Naive thymus-derived CD8-positive, alpha-beta T cell (primary cell): ENCODE measurements around the gene PDXP. TPM values are rescaled to one million over a fixed set of nuclear protein-coding genes. Genes with fewer than 3 reads are reported as not detected.
A peak's percentile ranks its signal among the peaks of the same experiment; 100 is the strongest.

ENCODE experiments used
- ATAC-seq, 2 donors: fragments of 150-1000 bp; cut with Tn5 transposase in 1 of 2; sonication (Bioruptor Pico), chemical (Tn5 transposase) in 1 of 2; 1 replicate in 1 of 2; 2 replicates in 1 of 2; pipeline ENCODE4 v1.10.0; 2021; ENCODE audit warnings: mild to moderate bottlenecking in 2 of 2, moderate library complexity in 2 of 2
- POLR2A ChIA-PET: fragments of 350-600 bp; sonication (Branson Sonifier 250); formaldehyde crosslinking; loops from one replicate; lab custom pipeline; 2021; ENCODE audit warnings: antibody characterized with exemption; lab: Charles Lee
- DNase-seq, 10 donors: peaks; one replicate each; pipeline versions ENCODE4 v3.0.0 to v3.0.0-alpha.2; 2020 to 2022
- H3K27ac Mint-ChIP-seq, 10 donors: one replicate each; pipeline ENCODE4 v1.8.0; 2020 to 2022; ENCODE audit warnings: mild to moderate bottlenecking in 10 of 10, mixed read lengths in 10 of 10, moderate library complexity in 4 of 10, inconsistent platforms in 1 of 10
- H3K27me3 Mint-ChIP-seq, 5 donors: one replicate each; pipeline ENCODE4 v1.8.0; 2021 to 2022; ENCODE audit warnings: mixed read lengths in 5 of 5
- H3K36me3 Mint-ChIP-seq, 3 donors: one replicate each; pipeline ENCODE4 v1.8.0; 2020 to 2022; ENCODE audit warnings: mixed read lengths in 3 of 3, mild to moderate bottlenecking in 2 of 3, inconsistent platforms in 1 of 3
- H3K4me1 Mint-ChIP-seq, 4 donors: one replicate each; pipeline ENCODE4 v1.8.0; 2021 to 2022; ENCODE audit warnings: mixed read lengths in 4 of 4
- H3K4me3 Mint-ChIP-seq, 10 donors: one replicate each; pipeline ENCODE4 v1.8.0; 2020 to 2022; ENCODE audit warnings: mild to moderate bottlenecking in 10 of 10, mixed read lengths in 10 of 10, moderate library complexity in 6 of 10, inconsistent platforms in 1 of 10
- H3K9me3 Mint-ChIP-seq, 9 donors: one replicate each; pipeline ENCODE4 v1.8.0; 2020 to 2022; ENCODE audit warnings: mixed read lengths in 9 of 9, mild to moderate bottlenecking in 3 of 9, inconsistent platforms in 1 of 9, moderate library complexity in 1 of 9
- polyA plus RNA-seq, 3 donors: library from polyadenylated mRNA; unstranded; fragments of 300-500 nt; fragmentation: Illumina TruSeq; gene quantifications; one replicate each; pipeline ENCODE4 v1.2.3, GENCODE V29; 2021
- total RNA-seq, 8 experiments: library from RNA in 2 of 8; stranded (reverse) in 2 of 8; gene quantifications; one replicate each; pipeline ENCODE4 v1.2.3 and lab custom pipeline; 2021 to 2026

Gene PDXP
- total and polyA plus RNA-seq, 5 experiments from 2014 or later = 1.7 to 9.6 (median 5.8) TPM

DNA sequence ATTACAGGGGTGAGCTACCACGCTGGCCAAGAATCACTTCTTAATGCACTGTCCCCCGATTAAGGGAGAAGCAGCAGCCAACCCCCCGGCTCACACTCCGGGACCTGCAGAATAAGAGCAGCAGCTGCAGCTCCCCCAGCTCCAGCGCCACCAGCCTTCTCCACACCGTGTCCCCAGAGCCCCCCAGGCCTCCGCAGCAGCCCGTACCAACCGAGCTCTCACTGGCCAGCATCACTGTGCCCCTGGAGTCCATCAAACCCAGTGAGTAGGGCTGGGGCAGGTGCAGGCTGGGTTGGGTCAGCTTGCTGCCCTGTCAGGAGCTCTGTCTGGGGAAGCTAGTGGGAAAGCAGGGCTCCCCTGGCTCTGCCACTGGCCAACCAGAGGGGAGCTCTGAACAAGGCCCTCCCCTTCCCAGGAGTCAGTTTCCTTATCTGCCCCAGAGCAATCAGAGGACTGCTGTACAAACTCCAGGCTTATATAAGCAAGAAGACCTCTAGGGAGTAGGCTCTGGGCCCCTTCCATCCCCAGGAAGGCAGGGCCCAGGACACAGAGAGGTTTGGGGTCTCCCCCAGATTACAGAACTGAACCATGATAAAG, 27.6 kb upstream of the PDXP start:
- ATAC-seq = no peak
- Mint-ChIP-seq H3K27me3 (no peaks in the 10 kb centered on the region), H3K9me3 (no peaks in the 10 kb centered on the region), H3K4me1 (peaks cover 34 to 85% (median 81%) of the 10 kb centered on the region in 4 donors), H3K4me3 (peak overlapping the region in 5 of 10 donors; percentile 30 to 81 (median 76)), H3K36me3 (no peaks in the 10 kb centered on the region), H3K27ac (peak overlapping the region; percentile 86 to 97 (median 94))
- POLR2A ChIA-PET = interaction anchor here (64.1 to 66.7 kb wide), 2 partner anchors 3 to 32 kb away, joined by 2283 read pairs; partner anchors contain the start of genes GGA1, LGALS1, NOL12 and PDXP
- no peak for DNase-seq

DNA sequence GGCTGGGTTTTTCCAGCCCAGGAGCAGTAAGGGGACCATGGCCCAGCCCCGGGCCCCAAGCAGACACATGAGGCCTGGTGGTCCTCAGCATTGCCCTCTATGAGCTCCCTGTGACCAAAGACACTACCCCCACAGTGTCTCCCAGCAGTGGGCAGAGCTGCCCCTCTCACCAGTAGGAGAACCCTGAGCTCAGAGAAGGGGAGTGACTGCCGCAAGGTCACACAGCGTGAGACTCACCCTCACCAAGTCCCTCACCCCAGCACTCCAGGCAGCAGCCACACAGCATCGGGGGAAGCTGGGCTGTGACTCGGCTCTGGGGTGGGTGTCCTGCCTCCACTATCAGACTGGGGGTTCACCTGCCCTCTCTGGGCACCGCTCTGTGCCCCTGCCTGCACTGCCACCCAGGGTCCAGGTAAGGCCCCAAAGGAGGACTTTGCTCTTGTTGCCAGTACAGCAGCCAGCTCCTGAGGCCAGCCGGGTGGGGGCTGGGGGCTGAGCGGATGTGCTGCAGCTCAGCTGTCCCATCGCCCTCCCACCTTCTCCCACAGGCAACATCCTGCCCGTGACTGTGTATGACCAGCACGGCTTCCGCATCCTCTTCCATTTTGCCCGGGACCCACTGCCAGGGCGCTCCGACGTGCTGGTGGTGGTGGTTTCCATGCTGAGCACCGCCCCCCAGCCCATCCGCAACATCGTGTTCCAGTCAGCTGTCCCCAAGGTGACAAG, 26.9 kb upstream of the PDXP start:
- no peaks in the 10 kb centered on the region for H3K27me3 Mint-ChIP-seq
- peaks cover 40 to 85% (median 80%) of the 10 kb centered on the region in 4 donors for H3K4me1 Mint-ChIP-seq
- ATAC-seq (peak in 1 of 2 donors; percentile 21), DNase-seq (peak in 3 of 10 donors; percentile 17 to 29 (median 28))
- peak overlapping the region; percentile 86 to 97 (median 94) for H3K27ac Mint-ChIP-seq
- no peaks in the 10 kb centered on the region for H3K36me3 Mint-ChIP-seq
- POLR2A ChIA-PET = interaction anchor here (0.9 to 66.7 kb wide), 4 partner anchors 2 to 213 kb away, joined by 3 to 2283 read pairs (median 1146); partner anchors contain the start of genes ANKRD54, GGA1, LGALS1 and LGALS2
- H3K4me3 Mint-ChIP-seq = peak overlapping the region in 9 of 10 donors; percentile 48 to 89 (median 76)
- H3K9me3 Mint-ChIP-seq = no peaks in the 10 kb centered on the region

DNA sequence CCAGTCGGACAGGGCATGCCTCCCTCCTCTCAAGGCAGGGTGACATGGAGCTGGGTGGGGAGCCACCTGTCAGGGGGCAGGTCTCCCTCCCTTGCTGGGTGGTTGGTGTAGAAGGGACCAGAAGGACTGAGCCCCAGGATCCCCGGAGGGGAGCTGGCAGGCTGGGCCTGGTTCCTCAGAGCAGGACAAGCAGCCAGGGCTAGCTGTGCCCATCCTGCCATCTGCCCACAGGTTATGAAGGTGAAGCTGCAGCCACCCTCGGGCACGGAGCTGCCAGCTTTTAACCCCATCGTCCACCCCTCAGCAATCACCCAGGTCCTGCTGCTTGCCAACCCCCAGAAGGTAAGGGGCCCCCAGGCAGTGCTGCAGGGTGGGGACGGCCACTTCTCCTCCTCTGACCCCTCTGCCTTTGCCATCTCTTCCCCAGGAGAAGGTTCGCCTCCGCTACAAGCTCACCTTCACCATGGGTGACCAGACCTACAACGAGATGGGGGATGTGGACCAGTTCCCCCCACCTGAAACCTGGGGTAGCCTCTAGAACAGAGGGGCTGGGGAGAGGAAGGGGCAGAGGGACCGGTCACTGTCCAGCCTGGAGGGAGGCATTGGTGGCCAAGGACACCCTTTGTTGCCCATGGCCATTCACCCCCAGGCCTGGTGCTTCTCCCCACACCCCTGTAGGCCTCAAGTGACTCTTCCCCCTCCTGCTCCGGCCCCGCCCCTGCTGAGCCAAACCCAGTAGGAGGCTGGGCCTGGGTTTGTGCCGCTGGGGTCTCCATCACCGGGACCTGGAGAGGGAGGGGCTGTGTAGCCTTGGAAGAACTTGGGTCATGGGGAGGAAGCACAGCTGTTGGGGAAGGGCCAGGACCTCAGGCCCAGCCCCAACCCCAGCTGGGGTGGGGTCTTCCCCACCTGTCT, 26.1 kb upstream of the PDXP start:
- Mint-ChIP-seq H3K9me3 (no peaks in the 10 kb centered on the region), H3K4me3 (peak overlapping the region in 9 of 10 donors; percentile 52 to 89 (median 79)), H3K36me3 (no peaks in the 10 kb centered on the region), H3K27me3 (no peaks in the 10 kb centered on the region), H3K27ac (peak overlapping the region; percentile 91 to 97 (median 96)), H3K4me1 (peaks cover 35 to 85% (median 80%) of the 10 kb centered on the region in 4 donors)
- POLR2A ChIA-PET = interaction anchor here (0.7 to 66.7 kb wide), 6 partner anchors 1 to 569 kb away, joined by 3 to 2283 read pairs (median 6); partner anchors contain the start of genes ANKRD54, GGA1, LGALS1 and LGALS2
- DNase-seq = no peak
- no peak for ATAC-seq

GRCh38 chr22:37633089-37633624, 25.4 kb upstream of the PDXP start:
- H3K4me1 Mint-ChIP-seq = peaks cover 36 to 86% (median 80%) of the 10 kb centered on the region in 4 donors
- no peaks in the 10 kb centered on the region for H3K9me3 Mint-ChIP-seq
- H3K4me3 Mint-ChIP-seq = peak overlapping the region; percentile 52 to 89 (median 77)
- peak overlapping the region; percentile 91 to 97 (median 96) for H3K27ac Mint-ChIP-seq
- ATAC-seq (peak; percentile 60 to 70), DNase-seq (peak in 8 of 10 donors; percentile 47 to 76 (median 54))
- H3K36me3 Mint-ChIP-seq = no peaks in the 10 kb centered on the region
- no peaks in the 10 kb centered on the region for H3K27me3 Mint-ChIP-seq
- POLR2A ChIA-PET = interaction anchor here (0.7 to 66.7 kb wide), 5 partner anchors 0 to 568 kb away, joined by 3 to 2283 read pairs (median 8); partner anchors contain the start of genes ANKRD54, GGA1, LGALS1 and MICALL1

DNA sequence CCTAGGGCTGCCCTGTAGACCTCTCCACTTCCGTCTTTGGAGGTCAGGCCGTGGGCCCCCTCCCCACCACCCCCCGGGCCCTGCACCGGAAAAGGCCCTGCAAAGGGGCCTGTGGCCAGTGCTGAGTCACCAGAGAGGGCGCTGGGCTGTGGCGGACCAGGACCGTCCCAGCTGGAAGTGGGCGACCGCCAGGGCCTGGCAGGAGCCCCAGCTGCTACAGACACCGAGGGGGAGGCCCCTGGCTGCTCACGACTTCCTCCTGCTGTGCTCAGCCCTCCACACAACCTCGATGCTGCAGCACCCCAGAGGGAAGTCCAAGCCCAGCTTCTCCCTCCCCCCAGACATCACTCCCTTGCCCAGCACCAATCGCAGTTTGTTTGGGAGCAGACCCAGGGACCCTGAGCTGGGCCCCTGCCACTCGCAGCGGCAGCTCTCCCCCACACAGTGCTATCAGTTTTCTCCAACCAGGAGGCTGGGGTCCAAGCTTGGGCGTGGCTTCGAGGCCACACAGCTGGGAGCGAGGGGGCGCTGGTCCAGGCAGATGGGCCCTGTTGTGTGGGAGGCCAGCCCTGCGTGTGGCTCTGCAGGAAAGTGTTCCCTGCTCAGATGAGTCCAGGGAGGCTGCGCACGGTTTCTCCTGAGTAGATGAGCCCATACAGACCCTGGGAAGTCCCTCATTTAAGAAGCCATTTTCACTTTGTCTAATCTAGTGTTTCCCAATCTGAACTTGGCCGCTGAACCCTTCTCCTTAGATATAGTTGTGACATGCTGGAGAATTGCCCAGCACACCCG, 24.7 kb upstream of the PDXP start:
- H3K9me3 Mint-ChIP-seq = no peaks in the 10 kb centered on the region
- peak in 9 of 10 donors; percentile 26 to 74 (median 54) for DNase-seq
- H3K27me3 Mint-ChIP-seq = no peaks in the 10 kb centered on the region
- peak; percentile 68 to 72 for ATAC-seq
- peak overlapping the region; percentile 70 to 89 (median 80) for H3K4me3 Mint-ChIP-seq
- H3K36me3 Mint-ChIP-seq = no peaks in the 10 kb centered on the region
- peaks cover 37 to 86% (median 80%) of the 10 kb centered on the region in 4 donors for H3K4me1 Mint-ChIP-seq
- POLR2A ChIA-PET = interaction anchor here (0.8 to 66.7 kb wide), 4 partner anchors 0 to 272 kb away, joined by 3 to 2283 read pairs (median 1146); partner anchors contain the start of genes ANKRD54, GGA1, LGALS1 and MICALL1
- H3K27ac Mint-ChIP-seq = peak overlapping the region; percentile 91 to 97 (median 96)

DNA sequence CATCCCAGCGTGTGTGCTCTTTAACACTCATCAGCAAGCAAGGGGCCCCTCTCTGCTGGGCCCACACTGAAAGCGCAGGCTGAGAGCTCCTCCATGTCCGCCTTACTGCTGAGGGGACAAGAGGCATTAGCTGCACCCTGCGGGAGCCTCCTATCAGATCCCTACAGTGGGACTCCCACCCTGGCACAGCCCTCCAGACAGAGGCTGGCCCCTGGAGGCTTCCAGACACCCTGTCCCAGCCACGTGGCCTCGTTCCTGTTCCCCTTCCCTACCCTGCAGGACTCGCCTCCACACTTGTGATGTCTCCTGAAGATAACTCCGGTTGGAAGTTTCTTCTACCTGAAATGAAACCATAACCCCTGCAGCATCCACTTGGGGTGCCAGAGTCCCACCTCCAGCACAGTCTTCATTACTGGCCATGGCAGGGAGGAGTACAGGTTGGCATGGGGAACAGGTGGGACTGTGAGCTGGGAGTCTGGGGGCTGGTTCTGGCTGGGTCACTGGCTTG, 24.1 kb upstream of the PDXP start:
- H3K9me3 Mint-ChIP-seq = no peaks in the 10 kb centered on the region
- no peaks in the 10 kb centered on the region for H3K36me3 Mint-ChIP-seq

GRCh38 chr22:37635157-37635556, 23.4 kb upstream of the PDXP start:
- Mint-ChIP-seq H3K9me3 (no peaks in the 10 kb centered on the region), H3K4me1 (peaks cover 33 to 81% (median 73%) of the 10 kb centered on the region in 4 donors)
- ATAC-seq = no peak

More for the DNA sequence above, 24.1 kb upstream of the PDXP start:
- H3K4me3 Mint-ChIP-seq = peak overlapping the region; percentile 69 to 82 (median 80)
- H3K27ac Mint-ChIP-seq = peak overlapping the region; percentile 91 to 97 (median 94)
- DNase-seq (no peak), ATAC-seq (no peak)
- no peaks in the 10 kb centered on the region for H3K27me3 Mint-ChIP-seq
- POLR2A ChIA-PET = interaction anchor here (64.1 to 66.7 kb wide), 2 partner anchors 1 to 29 kb away, joined by 2283 read pairs; partner anchors contain the start of genes GGA1, LGALS1, NOL12 and PDXP
- peaks cover 33 to 81% (median 76%) of the 10 kb centered on the region in 4 donors for H3K4me1 Mint-ChIP-seq

DNA sequence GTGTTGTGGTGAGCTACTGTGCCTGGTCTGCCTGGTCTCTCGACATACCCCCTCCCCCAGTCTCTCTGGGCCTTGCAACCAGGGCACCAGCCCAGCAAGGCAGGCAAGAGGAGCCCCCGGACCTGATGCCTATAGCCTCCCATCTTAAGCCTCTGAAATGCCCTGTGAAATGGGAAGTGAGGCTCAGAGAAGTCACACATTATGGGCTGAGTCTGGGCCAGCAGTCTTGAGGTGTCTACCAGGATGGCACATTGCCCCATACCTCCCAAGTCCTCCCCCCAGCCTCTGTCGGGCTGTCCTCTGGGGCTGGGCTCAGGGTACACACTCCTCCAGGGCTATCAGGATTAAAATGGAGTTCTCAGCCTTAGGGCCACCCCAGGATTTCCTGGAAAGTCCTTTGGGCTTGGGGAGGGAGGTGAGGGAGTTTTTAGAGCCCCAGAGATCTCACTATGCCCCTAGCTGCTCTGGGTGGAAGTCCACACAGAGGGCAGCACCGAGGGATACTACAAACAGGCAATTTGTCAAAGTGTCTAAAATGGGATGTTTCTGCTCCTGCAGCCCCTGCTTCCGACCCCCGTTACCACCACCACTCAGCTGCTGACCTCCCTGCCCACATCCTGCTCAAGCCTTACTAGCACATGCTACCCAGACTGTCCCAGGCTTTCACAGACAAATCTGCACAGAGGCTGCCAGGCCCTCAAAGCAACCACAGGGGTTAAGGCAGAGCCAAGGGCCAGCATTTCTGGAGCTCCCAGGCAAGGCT, 22.2 kb upstream of the PDXP start:
- no peaks in the 10 kb centered on the region for H3K27me3 Mint-ChIP-seq

More at GRCh38 chr22:37635157-37635556, 23.4 kb upstream of the PDXP start:
- no peak for DNase-seq
- POLR2A ChIA-PET = interaction anchor here (64.1 to 66.7 kb wide), 2 partner anchors 2 to 28 kb away, joined by 2283 read pairs; partner anchors contain the start of genes GGA1, LGALS1, NOL12 and PDXP
- Mint-ChIP-seq H3K36me3 (peaks cover 0 to under 1% (median 0%) of the 10 kb centered on the region in 3 donors), H3K4me3 (peak overlapping the region in 6 of 10 donors; percentile 24 to 82 (median 80)), H3K27me3 (no peaks in the 10 kb centered on the region), H3K27ac (peak overlapping the region; percentile 59 to 97 (median 94))

GRCh38 chr22:37636949-37637273, 21.6 kb upstream of the PDXP start:
- Mint-ChIP-seq H3K4me1 (peaks cover 31 to 80% (median 72%) of the 10 kb centered on the region in 4 donors), H3K27me3 (no peaks in the 10 kb centered on the region), H3K36me3 (peaks cover 0 to 11% (median 0%) of the 10 kb centered on the region in 3 donors), H3K4me3 (peak overlapping the region in 9 of 10 donors; percentile 7 to 98 (median 51)), H3K9me3 (no peaks in the 10 kb centered on the region), H3K27ac (peak overlapping the region; percentile 76 to 97 (median 93))
- POLR2A ChIA-PET = interaction anchor here (0.5 to 66.7 kb wide), 5 partner anchors 3 to 562 kb away, joined by 3 to 2283 read pairs (median 6); partner anchors contain the start of genes GGA1, LGALS1, NOL12 and PDXP
- no peak for ATAC-seq
- no peak for DNase-seq

More for the DNA sequence above, 22.2 kb upstream of the PDXP start:
- Mint-ChIP-seq H3K4me3 (peak overlapping the region; percentile 20 to 98 (median 50)), H3K27ac (peak overlapping the region; percentile 87 to 97 (median 93)), H3K9me3 (no peaks in the 10 kb centered on the region), H3K36me3 (peaks cover 0 to 6% (median 0%) of the 10 kb centered on the region in 3 donors), H3K4me1 (peaks cover 34 to 80% (median 72%) of the 10 kb centered on the region in 4 donors)
- ATAC-seq (no peak), DNase-seq (peak in 1 of 10 donors; percentile 11)
- POLR2A ChIA-PET = interaction anchor here (0.5 to 66.7 kb wide), 5 partner anchors 3 to 563 kb away, joined by 3 to 2283 read pairs (median 6); partner anchors contain the start of genes GGA1, LGALS1, NOL12 and PDXP
